Adrenal gland (tissue), 12 donors: Measurements from ENCODE around the gene SYT8. TPM values are rescaled to one million over a fixed set of nuclear protein-coding genes. Genes with fewer than 3 reads are reported as not detected.

Source experiments
- DNase-seq, 7 donors: peaks; one replicate each; pipeline ENCODE4 v3.0.0-alpha.2; 2019 to 2020
- H3K27ac ChIP-seq, 5 donors: fragments of 200-600 bp; sonication (generic) in 4 of 5; 1 replicate in 3 of 5; 2 replicates in 2 of 5; pipeline versions ENCODE4 v1.5.1 to v1.8.0; 2016 to 2020; ENCODE audit warnings: mild to moderate bottlenecking in 1 of 5
- H3K27me3 ChIP-seq: fragments of 200-600 bp; 2 replicates; pipeline ENCODE4 v1.8.0; 2021
- H3K36me3 ChIP-seq, 2 donors: fragments of 200-600 bp; replicated peaks in 1 of 2; 1 replicate in 1 of 2; 2 replicates in 1 of 2; pipeline versions ENCODE4 v1.5.1 to v1.8.0; 2018 to 2022
- H3K4me1 ChIP-seq, 2 donors: fragments of 200-600 bp; replicated peaks in 1 of 2; 1 replicate in 1 of 2; 2 replicates in 1 of 2; pipeline versions ENCODE4 v1.5.1 to v1.8.0; 2018 to 2021
- H3K4me3 ChIP-seq, 4 donors: fragments of 200-600 bp; sonication (generic) in 3 of 4; one replicate each; pipeline ENCODE4 v1.5.1; 2016 to 2018
- H3K9me3 ChIP-seq, 3 donors: fragments of 200-600 bp; sonication (generic) in 1 of 3; replicated peaks in 1 of 3; 1 replicate in 2 of 3; 2 replicates in 1 of 3; pipeline versions ENCODE4 v1.5.1 to v1.8.0; 2016 to 2021
- CTCF ChIP-seq, 6 experiments: fragments of 450-650 bp in 4 of 6; fragments of 200-600 bp in 2 of 6; sonication (generic) in 1 of 6; IDR thresholded peaks; 1 replicate in 5 of 6; 2 replicates in 1 of 6; pipeline versions ENCODE4 v1.5.1 to v1.8.0; 2016 to 2021; ENCODE audit warnings: antibody characterized with exemption in 6 of 6, mild to moderate bottlenecking in 2 of 6, moderate library complexity in 1 of 6
- POLR2A ChIP-seq, 2 donors: fragments of 450-650 bp; IDR thresholded peaks; one replicate each; pipeline ENCODE4 v1.6.1; 2017; ENCODE audit warnings: antibody characterized with exemption in 2 of 2, mild to moderate bottlenecking in 2 of 2, moderate library complexity in 1 of 2
- WGBS, 4 donors: extraction: QIAGEN DNeasy Blood & Tissue Kit in 2 of 4; methylation state at CpG; one replicate each; pipeline versions ENCODE4 v1.1.5 to v1.1.7; 2013 to 2017; 5-methylcytosine and 5-hydroxymethylcytosine counted together
- intact Hi-C, 2 donors: fragments of 100-400 bp; cut with DNase I; formaldehyde crosslinking; loops; one replicate each; pipeline versions ENCODE4 v1.14.1 to v1.15.0; 2022 to 2023
- polyA plus RNA-seq, 3 donors: library from polyadenylated mRNA; stranded (reverse); fragments of 200-250 nt in 2 of 3; fragments of 350-450 nt in 1 of 3; fragmentation: Illumina TruSeq in 1 of 3; extraction: RNeasy Lipid Tissue Mini Kit (QIAGEN cat#74804) in 1 of 3; gene quantifications; one replicate each; pipeline ENCODE4 v1.2.3, GENCODE V29; 2013 to 2014
- total RNA-seq, 9 donors: library from RNA; depleted of rRNA in 4 of 9; stranded (reverse); fragments of >200 nt in 4 of 9; fragments of 120-200 nt in 1 of 9; fragmentation: NEBNext Ultra II Directional in 1 of 9; extraction: Animal tissue kit (Norgen Biotek cat#: 25700) in 1 of 9; gene quantifications; one replicate each; pipeline versions ENCODE4 v1.1.0 to v1.2.4, GENCODE V29; 2013 to 2023
- donor health status: healthy with polysubstance abuse.
- donor health status: Bipolar disorder and iron deficiency.
- donor health status: DM: yes; HTN: yes; CAD: no.
- donor health status: DM: no; HTN: no; CAD: no.
- donor health status: DM: no; HTN: no; CAD: no.
- donor health status: DM: yes; HTN: yes; CAD: no.

The SYT8 gene
- total and polyA plus RNA-seq, 12 donors, result 0.44 to 3.1 (median 0.91) TPM; not detected in 7

- peak overlapping the region in 2 of 4 donors; percentile 32 to 60 for H3K4me3 ChIP-seq
- no peaks in the 10 kb centered on the region for H3K36me3 ChIP-seq
- intact Hi-C loops, result no loop called here
- peaks cover 32 to 61% of the 10 kb centered on the region in 2 donors for H3K4me1 ChIP-seq
- peak overlapping the region; percentile 71 to 97 (median 88) for H3K27ac ChIP-seq
- no peaks in the 10 kb centered on the region for H3K27me3 ChIP-seq
- TF ChIP-seq CTCF (IDR thresholded peaks at IDR 0.05) (no peak), POLR2A (IDR thresholded peaks at IDR 0.05) (peak in 1 of 2 donors; percentile 45)
- H3K9me3 ChIP-seq, result no peaks in the 10 kb centered on the region
- peak in 2 of 7 donors; percentile 50 to 52 for DNase-seq
- WGBS, 4 donors, result 43 to 69% (median 50%) methylated on average over 9 to 14 of the region's 14 CpGs
These were observed 33.4 kb downstream of the SYT8 start for GRCh38 chr11:1868056-1868635.

- Histone ChIP-seq H3K27ac (peak overlapping the region; percentile 71 to 97 (median 88)), H3K27me3 (no peaks in the 10 kb centered on the region), H3K36me3 (no peaks in the 10 kb centered on the region), H3K4me1 (peaks cover 26 to 59% of the 10 kb centered on the region in 2 donors), H3K9me3 (no peaks in the 10 kb centered on the region), H3K4me3 (peak overlapping the region in 3 of 4 donors; percentile 32 to 81 (median 60))
- intact Hi-C loops, result no loop called here
- WGBS, 4 donors, result 34 to 55% (median 43%) methylated on average over 9 to 25 of the region's 25 CpGs
- peak in 6 of 7 donors; percentile 82 to 90 (median 86) for DNase-seq
- TF ChIP-seq POLR2A (IDR thresholded peaks at IDR 0.05) (peak; percentile 23 to 88), CTCF (IDR thresholded peaks at IDR 0.05) (no peak)
These were observed 34.0 kb downstream of the SYT8 start for GRCh38 chr11:1868636-1869291.

- Histone ChIP-seq H3K27ac (peak overlapping the region; percentile 71 to 97 (median 88)), H3K9me3 (no peaks in the 10 kb centered on the region), H3K4me1 (peaks cover 20 to 50% of the 10 kb centered on the region in 2 donors)
These were observed 34.9 kb downstream of the SYT8 start for GRCh38 chr11:1869427-1870325.

More at GRCh38 chr11:1869427-1870325, 34.9 kb downstream of the SYT8 start:
- DNase-seq, result peak in 3 of 7 donors; percentile 66 to 74 (median 73)
- TF ChIP-seq CTCF (IDR thresholded peaks at IDR 0.05) (peak in 5 of 6 experiments; percentile 23 to 43 (median 38)), POLR2A (IDR thresholded peaks at IDR 0.05) (peak; percentile 27 to 37)
- intact Hi-C loops, result no loop called here
- Histone ChIP-seq H3K27me3 (no peaks in the 10 kb centered on the region), H3K36me3 (no peaks in the 10 kb centered on the region), H3K4me3 (peak overlapping the region in 3 of 4 donors; percentile 32 to 81 (median 60))
- 41 to 59% (median 44%) methylated on average over 25 to 34 of the region's 34 CpGs for WGBS, 4 donors
